AG04450 (cell line): ENCODE measurements around the gene PBXIP1. TPM values are rescaled to one million over a fixed set of nuclear protein-coding genes. Genes with fewer than 3 reads are reported as not detected.

Experiments
- CTCF ChIA-PET: fragments of 300-600, 350-600 bp; formaldehyde crosslinking; extraction: SDS; loops from one replicate; lab custom pipeline; 2022; ENCODE audit warnings: antibody characterized with exemption, inconsistent platforms; lab: Charles Lee
- POLR2A ChIA-PET: fragments of 350-600 bp; formaldehyde crosslinking; extraction: SDS; loops from one replicate; lab custom pipeline; 2021; ENCODE audit warnings: antibody characterized with exemption, inconsistent platforms; lab: Yijun Ruan, JAX
- DNase-seq: peaks from one replicate; pipeline ENCODE4 v3.0.0-alpha.2; 2011; ENCODE audit warnings: low read depth, low spot score
- H3K27ac ChIP-seq: one replicate; pipeline ENCODE4 v1.5.1; 2012; ENCODE audit warnings: low read depth, low read length, control low read depth
- H3K27me3 ChIP-seq: one replicate; pipeline ENCODE4 v1.6.0; 2012; ENCODE audit warnings: low read length; ENCODE audit not compliant: control insufficient read depth, insufficient read depth
- H3K4me3 ChIP-seq: 2 replicates; pipeline ENCODE4 v1.5.1; 2011; ENCODE audit warnings: mild to moderate bottlenecking, low read depth, low read length, control low read depth
- H3K9me3 ChIP-seq: 2 replicates; pipeline ENCODE4 v1.5.1; 2012; ENCODE audit warnings: low read length; ENCODE audit not compliant: control insufficient read depth, insufficient read depth
- CTCF ChIP-seq: IDR thresholded peaks from 2 replicates; pipeline ENCODE4 v1.5.1; 2011; ENCODE audit warnings: low read depth, low read length, control low read depth, inconsistent platforms
- polyA plus RNA-seq: library from polyadenylated mRNA; depleted of rRNA; stranded (reverse); fragments of >200 nt; gene quantifications from 2 replicates; pipeline ENCODE4 v1.2.3, GENCODE V29; 2011

PBXIP1 gene
- polyA plus RNA-seq, 1 experiment: 72.2 TPM

- Histone ChIP-seq H3K27me3 (no peaks in the 10 kb centered on the region), H3K9me3 (peaks cover 3% of the 10 kb centered on the region; the same call in 1 of the 2 replicates), H3K4me3 (peak overlapping the region; percentile 61), H3K27ac (no peak overlapping the region)
- DNase-seq: no peak
- ChIA-PET POLR2A (interaction anchor here (0.5 to 5.0 kb wide), 5 partner anchors 8 to 26 kb away, joined by 3 to 59 read pairs (median 9); partner anchors contain the start of genes PBXIP1 and PYGO2), CTCF (interaction anchor here (0.5 to 4.4 kb wide), 3 partner anchors 26 to 48 kb away, joined by 3 to 19 read pairs (median 7); no protein-coding TSS in a partner anchor)
- no peak for TF ChIP-seq CTCF
Observed at GRCh38 chr1:154969246-154969645, 13.3 kb upstream of the PBXIP1 start.

DNA sequence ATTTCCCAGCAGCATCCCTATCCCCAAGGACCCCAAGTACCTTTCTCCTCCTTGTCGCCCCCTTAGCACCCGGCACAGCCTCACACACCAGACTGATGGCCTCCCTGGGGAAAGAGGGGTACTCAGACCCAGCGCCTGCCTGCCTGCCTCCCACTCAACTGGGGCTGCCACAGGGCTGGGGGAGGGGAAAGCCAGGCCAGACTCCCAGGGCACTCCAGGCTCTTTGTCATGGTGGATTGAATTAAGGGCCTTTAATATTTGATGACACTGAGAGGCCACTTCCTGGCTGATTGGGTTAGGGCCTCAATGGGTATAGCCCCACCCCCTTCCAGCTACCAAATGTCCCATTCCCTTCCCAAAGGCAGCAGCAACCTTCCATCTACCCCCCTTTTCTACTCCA lies 12.8 kb upstream of the PBXIP1 start:
- H3K9me3 ChIP-seq: peaks cover 3% of the 10 kb centered on the region; the same call in 1 of the 2 replicates
- H3K27ac ChIP-seq: no peak overlapping the region
- H3K27me3 ChIP-seq: no peaks in the 10 kb centered on the region
- ChIA-PET POLR2A (no interaction called here), CTCF (interaction anchor here (0.5 to 4.4 kb wide), 2 partner anchors 27 to 49 kb away, joined by 3 to 19 read pairs; no protein-coding TSS in a partner anchor)
- H3K4me3 ChIP-seq: peak overlapping the region; percentile 61
- TF ChIP-seq CTCF: no peak
- no peak for DNase-seq

GRCh38 chr1:154967331-154967950 lies 11.5 kb upstream of the PBXIP1 start:
- POLR2A ChIA-PET: no interaction called here
- no peak for TF ChIP-seq CTCF
- peak overlapping the region; percentile 25; the same call in 1 of the 2 replicates for H3K4me3 ChIP-seq
- H3K9me3 ChIP-seq: peaks cover 3% of the 10 kb centered on the region; the same call in 1 of the 2 replicates
- no peak overlapping the region for H3K27ac ChIP-seq
- no peaks in the 10 kb centered on the region for H3K27me3 ChIP-seq
- no peak for DNase-seq
- CTCF ChIA-PET: interaction anchor here (0.6 to 0.8 kb wide), 2 partner anchors 32 to 50 kb away, joined by 3 to 5 read pairs; no protein-coding TSS in a partner anchor

DNA sequence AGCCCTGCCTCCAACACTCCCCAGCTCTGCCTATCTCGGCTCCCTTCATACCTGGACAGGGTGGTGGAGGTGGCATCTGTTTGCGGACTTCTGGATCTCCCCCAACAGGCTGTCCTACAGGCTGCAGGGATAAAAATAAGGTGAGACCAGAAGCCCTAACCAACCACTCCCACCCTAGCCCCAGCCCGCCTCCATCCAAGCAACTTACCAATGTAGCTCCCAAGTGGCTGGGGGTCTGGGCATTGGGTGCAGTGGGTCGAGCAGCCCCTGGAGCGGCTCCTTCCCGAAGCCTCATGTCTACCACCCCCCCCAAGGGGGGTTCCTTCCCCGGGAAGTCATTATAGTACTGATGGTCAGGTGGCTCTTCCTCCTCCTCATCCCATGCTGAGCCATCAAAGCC lies 10.2 kb upstream of the PBXIP1 start:
- Histone ChIP-seq H3K9me3 (peaks cover 3% of the 10 kb centered on the region; the same call in 1 of the 2 replicates), H3K27me3 (no peaks in the 10 kb centered on the region), H3K27ac (peak overlapping the region; percentile 21), H3K4me3 (no peak overlapping the region)
- DNase-seq: no peak
- POLR2A ChIA-PET: interaction anchor here (0.6 kb wide), 1 partner anchor 694 kb away, joined by 4 read pairs; no protein-coding TSS in a partner anchor
- TF ChIP-seq CTCF: no peak
- CTCF ChIA-PET: no interaction called here

DNA sequence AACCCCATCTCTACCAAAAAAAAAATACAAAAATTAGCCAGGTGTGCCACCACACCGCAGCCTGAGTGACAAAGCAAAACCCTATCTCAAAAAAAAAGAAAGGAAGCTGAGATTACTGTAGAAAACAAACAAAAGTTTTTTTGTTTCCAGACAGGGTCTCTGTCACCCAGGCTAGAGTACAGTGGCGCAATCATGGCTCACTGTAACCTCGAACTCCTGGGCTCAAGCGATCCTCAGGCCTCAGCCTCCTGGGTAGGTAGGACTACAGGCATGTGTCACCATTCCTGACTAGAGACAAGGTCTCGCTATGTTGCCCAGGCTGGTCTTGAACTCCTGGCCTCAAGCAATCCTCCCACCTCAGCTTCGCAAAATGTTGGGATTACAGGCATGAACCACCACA lies 8.5 kb upstream of the PBXIP1 start:
- POLR2A ChIA-PET: interaction anchor here (5.6 kb wide), 1 partner anchor 7 kb away, joined by 59 read pairs; the partner anchor contains the start of gene SHC1
- Histone ChIP-seq H3K4me3 (no peak overlapping the region), H3K9me3 (no peaks in the 10 kb centered on the region; the same call in 1 of the 2 replicates), H3K27ac (peak overlapping the region; percentile 39), H3K27me3 (no peaks in the 10 kb centered on the region)
- DNase-seq: no peak
- CTCF ChIA-PET: interaction anchor here (0.9 kb wide), 1 partner anchor 127 kb away, joined by 3 read pairs; no protein-coding TSS in a partner anchor
- no peak for TF ChIP-seq CTCF
